ENCODE data around the gene TSSK6. TPM values are rescaled to one million over a fixed set of nuclear protein-coding genes. Genes with fewer than 3 reads are reported as not detected.

The TSSK6 gene
- total and polyA plus RNA-seq, 4 experiments from 2014 or later = 1.1 to 10.4 (median 5.8) TPM

DNA sequence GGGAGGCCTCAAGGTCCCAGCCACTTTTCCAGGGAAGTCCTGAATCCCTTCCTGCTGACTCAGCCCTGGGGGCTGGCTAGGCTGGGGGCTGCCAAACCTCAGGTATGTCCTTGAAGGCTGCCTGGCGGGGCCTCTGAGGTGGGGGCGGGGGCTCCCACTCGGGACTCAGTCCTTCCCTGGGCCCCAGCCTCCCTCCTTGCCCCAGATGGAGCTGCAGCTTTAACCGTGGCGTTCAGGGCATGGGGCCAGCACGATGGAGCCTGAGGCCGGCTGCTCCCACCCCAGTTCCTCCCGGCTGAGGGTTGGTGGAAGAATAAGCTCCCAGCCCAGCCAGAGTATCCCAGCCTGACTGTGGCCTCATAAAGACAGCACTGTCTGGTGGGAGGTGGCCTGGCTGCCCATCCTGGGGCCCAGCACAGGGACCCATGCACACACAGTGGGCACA is 35.2 kb upstream of the TSSK6 start:
- H3K36me3 ChIP-seq (ENCODE audit: insufficient read depth, low read length) = no peaks in the 10 kb centered on the region
- H3K27ac ChIP-seq (ENCODE audit: low read depth, low read length) = no peak overlapping the region
- no peak overlapping the region for H3K27ac Mint-ChIP-seq
- no peaks in the 10 kb centered on the region for H3K27me3 ChIP-seq (ENCODE audit: insufficient read depth, low read length)
- intact Hi-C loops (cut with micrococcal nuclease) = no loop called here
- peaks cover 0 to 3% of the 10 kb centered on the region in 2 donors for H3K27me3 Mint-ChIP-seq
- CTCF ChIA-PET (ENCODE audit: partially characterized antibody) = interaction anchor here (1.2 to 2.6 kb wide), 4 partner anchors 10 to 63 kb away, joined by 3 to 7 read pairs (median 4); no protein-coding TSS in a partner anchor
- H3K4me3 Mint-ChIP-seq = no peak overlapping the region
- H3K36me3 Mint-ChIP-seq = no peaks in the 10 kb centered on the region
- peaks cover 4% of the 10 kb centered on the region for H3K4me1 ChIP-seq (ENCODE audit: insufficient read depth, low read length)
- peak in 1 of 5 donors; percentile 20 for DNase-seq
- H3K9me3 ChIP-seq (ENCODE audit: control insufficient read depth in 1 of 2, low read length in 2 of 2) = no peaks in the 10 kb centered on the region
- H3K9me3 Mint-ChIP-seq = no peaks in the 10 kb centered on the region
- H3K4me1 Mint-ChIP-seq = peaks cover 3 to 5% (median 4%) of the 10 kb centered on the region in 4 donors
- POLR2A ChIA-PET (ENCODE audit: partially characterized antibody) = interaction anchor here (1.1 to 1.3 kb wide), 2 partner anchors 9 to 48 kb away, joined by 3 to 4 read pairs; no protein-coding TSS in a partner anchor
- H3K4me3 ChIP-seq (ENCODE audit: low read length in 2 of 2) = no peak overlapping the region

DNA sequence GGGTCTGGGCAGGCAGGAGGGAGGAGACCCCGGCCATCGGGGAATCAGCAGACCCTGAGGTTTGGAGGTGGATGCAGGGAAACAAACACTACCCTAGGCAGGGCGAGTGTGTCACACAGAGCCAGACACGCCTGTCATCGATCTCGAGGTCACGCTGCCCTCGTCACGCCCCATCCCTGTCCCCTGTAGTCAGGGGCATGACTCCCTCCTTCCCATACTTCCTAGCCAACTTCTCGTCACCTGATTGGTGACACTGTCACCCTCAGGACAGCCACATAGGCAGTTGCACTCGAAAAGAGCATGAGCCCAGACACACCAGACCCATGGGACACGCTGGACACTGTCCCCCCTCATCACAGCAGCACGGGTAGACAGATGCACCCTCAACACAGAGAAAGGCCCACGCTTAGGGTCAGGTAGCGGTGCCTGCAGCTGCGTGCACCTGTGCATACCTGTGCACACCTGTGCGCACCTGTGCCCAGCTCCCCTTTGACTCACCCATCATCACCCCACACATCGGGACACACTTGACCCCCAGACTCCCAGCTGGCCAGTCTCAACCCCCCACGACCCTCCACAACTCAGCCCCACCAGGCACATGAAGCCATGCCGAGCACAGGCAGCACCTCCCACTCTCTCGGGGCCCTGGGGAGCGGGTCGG is 34.6 kb upstream of the TSSK6 start:
- ChIA-PET CTCF (ENCODE audit: partially characterized antibody) (interaction anchor here (1.0 to 1.4 kb wide), 2 partner anchors 17 to 94 kb away, joined by 3 to 4 read pairs; no protein-coding TSS in a partner anchor), POLR2A (ENCODE audit: partially characterized antibody) (interaction anchor here (1.3 kb wide), 1 partner anchor 49 kb away, joined by 3 read pairs; no protein-coding TSS in a partner anchor)
- no peaks in the 10 kb centered on the region for H3K27me3 ChIP-seq (ENCODE audit: insufficient read depth, low read length)
- Mint-ChIP-seq H3K9me3 (no peaks in the 10 kb centered on the region), H3K27me3 (peaks cover 0 to 3% of the 10 kb centered on the region in 2 donors), H3K27ac (peak overlapping the region in 1 of 7 donors; percentile 72), H3K36me3 (no peaks in the 10 kb centered on the region), H3K4me1 (peaks cover 3 to 5% (median 4%) of the 10 kb centered on the region in 4 donors), H3K4me3 (no peak overlapping the region)
- H3K27ac ChIP-seq (ENCODE audit: low read depth, low read length) = no peak overlapping the region
- intact Hi-C loops (cut with micrococcal nuclease) = no loop called here
- peak in 1 of 5 donors; percentile 26 for DNase-seq
- no peaks in the 10 kb centered on the region for H3K36me3 ChIP-seq (ENCODE audit: insufficient read depth, low read length)
- no peaks in the 10 kb centered on the region for H3K9me3 ChIP-seq (ENCODE audit: control insufficient read depth in 1 of 2, low read length in 2 of 2)
- H3K4me3 ChIP-seq (ENCODE audit: low read length in 2 of 2) = no peak overlapping the region
- peaks cover 4% of the 10 kb centered on the region for H3K4me1 ChIP-seq (ENCODE audit: insufficient read depth, low read length)

DNA sequence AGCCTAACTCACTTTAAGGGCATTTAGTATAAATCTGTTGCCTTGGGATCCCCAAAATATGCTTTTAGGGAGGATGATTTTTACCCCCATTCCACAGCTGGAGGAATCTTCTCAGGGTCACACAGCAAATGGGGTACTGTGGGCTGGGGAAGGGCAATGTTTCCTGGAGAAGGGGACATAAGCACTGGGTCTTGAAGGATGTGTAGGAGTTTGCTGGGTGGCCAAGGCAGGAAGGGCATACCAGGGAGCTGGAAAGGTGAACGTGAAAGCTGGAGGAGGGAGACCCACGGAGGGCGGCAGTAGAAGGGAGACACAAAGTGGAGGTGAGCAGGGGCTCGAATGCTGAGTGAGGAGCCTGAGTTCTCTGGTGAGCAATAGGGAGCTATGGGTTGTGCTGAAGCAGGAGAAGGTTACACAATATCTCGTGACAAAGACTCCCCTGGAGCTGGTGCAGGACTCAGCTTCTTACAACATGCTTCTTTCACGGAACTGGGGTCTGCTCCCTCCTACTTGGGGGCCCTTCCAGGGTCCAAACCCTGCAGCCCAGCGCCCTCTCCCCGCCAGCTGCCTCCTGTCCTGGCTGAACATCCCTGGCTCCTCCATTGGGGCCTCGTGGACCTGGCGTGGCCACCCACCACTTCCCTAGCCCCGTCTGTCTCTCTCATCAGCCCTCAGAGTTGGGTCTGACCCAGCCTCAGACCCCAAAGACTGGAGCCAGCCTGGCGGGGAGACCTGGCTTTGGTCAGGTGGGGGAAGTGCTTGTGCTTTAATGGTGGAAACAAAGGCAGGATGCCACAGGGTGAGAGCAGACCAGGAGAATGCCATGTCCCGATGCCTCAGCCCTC is 33.8 kb upstream of the TSSK6 start:
- no peak overlapping the region for H3K27ac ChIP-seq (ENCODE audit: low read depth, low read length)
- no peaks in the 10 kb centered on the region for H3K36me3 Mint-ChIP-seq
- H3K27me3 Mint-ChIP-seq = peaks cover 0 to 3% of the 10 kb centered on the region in 2 donors
- peaks cover 0 to 2% (median 0%) of the 10 kb centered on the region in 4 donors for H3K4me1 Mint-ChIP-seq
- no peaks in the 10 kb centered on the region for H3K36me3 ChIP-seq (ENCODE audit: insufficient read depth, low read length)
- H3K27ac Mint-ChIP-seq = peak overlapping the region in 1 of 7 donors; percentile 19
- no peaks in the 10 kb centered on the region for H3K9me3 Mint-ChIP-seq
- peak in 1 of 5 donors; percentile 2 for DNase-seq
- ChIA-PET CTCF (ENCODE audit: partially characterized antibody) (interaction anchor here (1.0 to 1.4 kb wide), 3 partner anchors 9 to 95 kb away, joined by 3 to 4 read pairs (median 3); no protein-coding TSS in a partner anchor), POLR2A (ENCODE audit: partially characterized antibody) (interaction anchor here (1.3 kb wide), 1 partner anchor 50 kb away, joined by 3 read pairs; no protein-coding TSS in a partner anchor)
- H3K9me3 ChIP-seq (ENCODE audit: control insufficient read depth in 1 of 2, low read length in 2 of 2) = no peaks in the 10 kb centered on the region
- H3K4me3 ChIP-seq (ENCODE audit: low read length in 2 of 2) = no peak overlapping the region
- no peaks in the 10 kb centered on the region for H3K27me3 ChIP-seq (ENCODE audit: insufficient read depth, low read length)
- H3K4me1 ChIP-seq (ENCODE audit: insufficient read depth, low read length) = no peaks in the 10 kb centered on the region
- intact Hi-C loops (cut with micrococcal nuclease) = no loop called here
- no peak overlapping the region for H3K4me3 Mint-ChIP-seq

- Mint-ChIP-seq H3K4me3 (no peak overlapping the region), H3K4me1 (no peaks in the 10 kb centered on the region), H3K27me3 (peaks cover 0 to 3% of the 10 kb centered on the region in 2 donors), H3K27ac (no peak overlapping the region), H3K9me3 (no peaks in the 10 kb centered on the region), H3K36me3 (no peaks in the 10 kb centered on the region)
- DNase-seq = peak in 1 of 5 donors; percentile 22
- POLR2A ChIA-PET (ENCODE audit: partially characterized antibody) = no interaction called here
- Histone ChIP-seq H3K27ac (ENCODE audit: low read depth, low read length) (no peak overlapping the region), H3K4me1 (ENCODE audit: insufficient read depth, low read length) (no peaks in the 10 kb centered on the region), H3K4me3 (ENCODE audit: low read length in 2 of 2) (no peak overlapping the region), H3K27me3 (ENCODE audit: insufficient read depth, low read length) (no peaks in the 10 kb centered on the region), H3K9me3 (ENCODE audit: control insufficient read depth in 1 of 2, low read length in 2 of 2) (no peaks in the 10 kb centered on the region), H3K36me3 (ENCODE audit: insufficient read depth, low read length) (no peaks in the 10 kb centered on the region)
- intact Hi-C loops (cut with micrococcal nuclease) = no loop called here
- CTCF ChIA-PET (ENCODE audit: partially characterized antibody) = interaction anchor here (1.4 to 4.0 kb wide), 3 partner anchors 8 to 16 kb away, joined by 3 to 15 read pairs (median 10); no protein-coding TSS in a partner anchor
Measured at GRCh38 chr19:19547674-19548336, 32.5 kb upstream of the TSSK6 start.

DNA sequence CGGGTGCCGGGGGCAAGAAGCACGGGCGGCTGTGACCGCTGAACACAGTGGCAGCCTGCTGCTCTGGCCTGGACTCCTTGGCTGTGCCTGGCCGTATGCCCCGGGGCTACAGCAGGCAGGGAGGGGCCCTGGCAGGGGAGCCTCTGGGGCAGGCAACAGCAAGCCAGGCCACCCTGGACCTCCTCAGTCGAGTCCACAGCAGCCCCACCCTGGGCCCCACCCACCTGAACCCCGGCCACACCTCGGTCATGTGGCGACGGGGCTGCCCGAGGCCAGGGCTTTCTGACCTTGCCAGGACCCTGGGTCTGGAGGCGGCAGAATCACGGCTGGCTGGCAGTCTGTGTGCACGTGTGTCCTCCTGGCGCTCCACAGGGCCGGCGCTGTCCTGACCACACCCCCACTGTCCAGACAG is 31.4 kb upstream of the TSSK6 start:
- Mint-ChIP-seq H3K27me3 (peaks cover 0 to 3% of the 10 kb centered on the region in 2 donors), H3K4me3 (no peak overlapping the region), H3K9me3 (no peaks in the 10 kb centered on the region), H3K36me3 (no peaks in the 10 kb centered on the region), H3K4me1 (peaks cover 0 to 5% (median 3%) of the 10 kb centered on the region in 4 donors), H3K27ac (peak overlapping the region in 1 of 7 donors; percentile 42)
- H3K4me1 ChIP-seq (ENCODE audit: insufficient read depth, low read length) = peaks cover 4% of the 10 kb centered on the region
- ChIA-PET CTCF (ENCODE audit: partially characterized antibody) (interaction anchor here (2.9 to 4.0 kb wide), 2 partner anchors 9 to 14 kb away, joined by 10 to 15 read pairs; no protein-coding TSS in a partner anchor), POLR2A (ENCODE audit: partially characterized antibody) (no interaction called here)
- no peaks in the 10 kb centered on the region for H3K36me3 ChIP-seq (ENCODE audit: insufficient read depth, low read length)
- H3K4me3 ChIP-seq (ENCODE audit: low read length in 2 of 2) = no peak overlapping the region
- no peaks in the 10 kb centered on the region for H3K9me3 ChIP-seq (ENCODE audit: control insufficient read depth in 1 of 2, low read length in 2 of 2)
- peak in 1 of 5 donors; percentile 13 for DNase-seq
- H3K27ac ChIP-seq (ENCODE audit: low read depth, low read length) = no peak overlapping the region
- no peaks in the 10 kb centered on the region for H3K27me3 ChIP-seq (ENCODE audit: insufficient read depth, low read length)
- intact Hi-C loops (cut with micrococcal nuclease) = no loop called here

DNA sequence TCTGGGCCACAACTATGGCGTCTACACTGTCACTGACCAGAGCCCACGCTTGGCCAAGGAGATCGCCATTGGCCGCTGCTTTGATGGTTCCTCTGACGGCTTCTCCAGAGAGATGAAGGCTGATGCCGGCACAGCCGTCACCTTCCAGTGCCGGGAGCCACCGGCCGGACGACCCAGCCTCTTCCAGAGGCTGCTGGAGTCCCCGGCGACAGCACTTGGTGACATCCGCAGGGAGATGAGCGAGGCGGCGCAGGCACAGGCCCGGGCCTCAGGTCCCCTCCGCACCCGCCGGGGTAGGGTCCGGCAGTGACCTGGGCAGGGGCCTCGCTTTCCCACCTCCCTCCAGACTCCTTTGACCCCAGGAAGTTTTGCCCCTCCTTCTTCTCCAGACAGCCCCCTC is 30.4 kb upstream of the TSSK6 start:
- Histone ChIP-seq H3K9me3 (ENCODE audit: control insufficient read depth in 1 of 2, low read length in 2 of 2) (no peaks in the 10 kb centered on the region), H3K36me3 (ENCODE audit: insufficient read depth, low read length) (no peaks in the 10 kb centered on the region), H3K4me3 (ENCODE audit: low read length in 2 of 2) (no peak overlapping the region), H3K4me1 (ENCODE audit: insufficient read depth, low read length) (peaks cover 14% of the 10 kb centered on the region), H3K27ac (ENCODE audit: low read depth, low read length) (no peak overlapping the region), H3K27me3 (ENCODE audit: insufficient read depth, low read length) (no peaks in the 10 kb centered on the region)
- intact Hi-C loops (cut with micrococcal nuclease) = no loop called here
- CTCF ChIA-PET (ENCODE audit: partially characterized antibody) = interaction anchor here (2.9 to 4.0 kb wide), 2 partner anchors 10 to 13 kb away, joined by 10 to 15 read pairs; no protein-coding TSS in a partner anchor
- peaks cover 5 to 10% (median 7%) of the 10 kb centered on the region in 4 donors for H3K4me1 Mint-ChIP-seq
- POLR2A ChIA-PET (ENCODE audit: partially characterized antibody) = no interaction called here
- no peaks in the 10 kb centered on the region for H3K36me3 Mint-ChIP-seq
- DNase-seq = peak in 1 of 5 donors; percentile 3
- H3K27ac Mint-ChIP-seq = no peak overlapping the region
- H3K27me3 Mint-ChIP-seq = peaks cover 0 to 3% of the 10 kb centered on the region in 2 donors
- no peaks in the 10 kb centered on the region for H3K9me3 Mint-ChIP-seq
- H3K4me3 Mint-ChIP-seq = no peak overlapping the region
